Gastrocnemius medialis (tissue), 4 donors: Measurements from ENCODE around the gene SYNJ2. TPM values are rescaled to one million over a fixed set of nuclear protein-coding genes. Genes with fewer than 3 reads are reported as not detected.

ENCODE experiments used
- ATAC-seq, 2 donors: fragments of 150-250 bp; one replicate each; pipeline ENCODE4 v1.9.1; 2016
- DNase-seq, 2 donors: peaks; one replicate each; pipeline ENCODE4 v3.0.0-alpha.2; 2019
- H3K27ac ChIP-seq, 4 donors: fragments of 200-600 bp; sonication (generic); 1 replicate in 1 of 4; 2 replicates in 3 of 4; pipeline ENCODE4 v1.5.1; 2016 to 2018; ENCODE audit warnings: mild to moderate bottlenecking in 2 of 4, moderate library complexity in 1 of 4
- H3K27me3 ChIP-seq, 3 donors: fragments of 200-600 bp; sonication (generic) in 2 of 3; 1 replicate in 1 of 3; 2 replicates in 2 of 3; pipeline versions ENCODE4 v1.5.1 to v1.6.0; 2016 to 2019; ENCODE audit warnings: mild to moderate bottlenecking in 1 of 3, moderate library complexity in 1 of 3
- H3K36me3 ChIP-seq, 2 donors: fragments of 200-600 bp; sonication (generic) in 1 of 2; one replicate each; pipeline ENCODE4 v1.5.1; 2017 to 2018
- H3K4me1 ChIP-seq, 2 donors: fragments of 200-600 bp; sonication (generic) in 1 of 2; one replicate each; pipeline ENCODE4 v1.5.1; 2016 to 2017; ENCODE audit warnings: mild to moderate bottlenecking in 2 of 2
- H3K4me3 ChIP-seq, 4 donors: fragments of 200-600 bp; sonication (generic) in 3 of 4; 1 replicate in 1 of 4; 2 replicates in 3 of 4; pipeline ENCODE4 v1.5.1; 2016 to 2019; ENCODE audit warnings: mild to moderate bottlenecking in 2 of 4
- H3K9me3 ChIP-seq, 3 donors: fragments of 200-600 bp; sonication (generic) in 2 of 3; 1 replicate in 1 of 3; 2 replicates in 2 of 3; pipeline ENCODE4 v1.5.1; 2016 to 2019
- POLR2A ChIP-seq, 2 donors: fragments of 450-650 bp; IDR thresholded peaks; one replicate each; pipeline ENCODE4 v1.6.1; 2017; ENCODE audit warnings: antibody characterized with exemption in 2 of 2, mild to moderate bottlenecking in 2 of 2, moderate library complexity in 2 of 2
- in situ Hi-C, 4 donors: fragments of 200-750 bp; cut with MboI; loops; one replicate each; pipeline versions ENCODE4 v1.15.0 to v1.8.0; 2017; ENCODE audit warnings: low sequenced_read_pairs in 4 of 4
- intact Hi-C: fragments of 100-400 bp; cut with DNase I; formaldehyde crosslinking; loops from one replicate; pipeline ENCODE4 v1.15.1; 2023; ENCODE audit warnings: low total_unique reads
- total RNA-seq, 4 donors: library from RNA; depleted of rRNA; stranded (reverse); fragments of >200 nt; gene quantifications; one replicate each; pipeline versions ENCODE4 v1.1.0 to v1.2.3, GENCODE V29; 2016
- TF ChIP-seq, protein P1 (sequence below), 5 experiments: fragments of 450-650 bp in 3 of 5; fragments of 200-600 bp in 2 of 5; sonication (generic) in 2 of 5; IDR thresholded peaks in 4 of 5; conservative IDR thresholded peaks in 1 of 5; 1 replicate in 4 of 5; 2 replicates in 1 of 5; pipeline ENCODE4 v1.5.1; 2016 to 2019; ENCODE audit warnings: antibody characterized with exemption in 5 of 5, mild to moderate bottlenecking in 3 of 5, moderate library complexity in 3 of 5

Gene SYNJ2
- total RNA-seq, 4 donors from 2014 or later: 3.9 to 17.0 (median 7.0) TPM

GRCh38 chr6:158002249-158002950, 20.7 kb downstream of the SYNJ2 start:
- no peak overlapping the region for H3K4me3 ChIP-seq

DNA sequence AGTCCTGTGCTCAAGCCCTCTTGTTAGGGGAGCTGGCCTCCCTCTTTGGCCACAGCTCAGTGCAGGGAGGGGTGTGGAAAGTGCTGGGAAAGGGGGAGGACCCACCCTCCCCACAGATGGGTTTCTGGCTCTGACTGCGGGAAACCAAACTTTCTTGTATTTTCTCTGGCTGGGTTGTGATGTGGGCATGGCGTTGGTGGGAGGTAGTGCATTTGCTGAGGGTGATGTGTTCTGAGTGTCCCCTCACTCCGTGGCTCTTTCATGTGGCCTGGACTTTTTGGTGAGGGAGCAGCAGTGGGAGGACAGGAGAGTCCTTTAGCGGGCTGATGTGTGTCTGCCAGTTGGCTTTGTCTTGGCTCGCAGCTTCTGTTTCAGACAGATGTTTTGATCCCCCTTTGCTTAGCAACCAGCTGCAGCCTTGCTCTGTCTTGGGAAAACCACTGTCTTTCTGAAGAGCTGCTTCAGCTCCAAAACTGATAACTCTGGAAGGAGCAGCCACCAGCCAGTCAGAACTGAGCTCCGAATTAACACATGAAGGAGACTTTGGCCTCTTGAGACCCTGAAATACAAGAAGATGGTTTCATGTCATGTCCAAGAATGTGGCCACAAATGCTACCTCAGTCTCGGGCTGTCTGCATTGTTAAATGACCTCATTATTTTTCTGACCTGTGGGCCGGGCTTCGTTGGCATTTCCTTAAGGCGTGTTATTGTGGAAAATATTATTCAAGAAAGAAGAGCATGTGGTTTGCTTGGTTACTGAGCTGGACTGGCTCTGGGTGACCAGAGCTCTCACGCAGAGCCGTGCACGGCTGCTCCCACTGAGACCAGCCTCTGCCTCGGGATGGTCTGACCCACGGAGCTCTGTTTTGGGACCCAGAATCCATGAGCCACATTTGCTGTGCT, 21.5 kb downstream of the SYNJ2 start:
- Histone ChIP-seq H3K27ac (peak overlapping the region; percentile 62 to 70 (median 66)), H3K4me3 (no peak overlapping the region), H3K36me3 (no peaks in the 10 kb centered on the region), H3K27me3 (no peaks in the 10 kb centered on the region), H3K4me1 (peaks cover 18 to 29% of the 10 kb centered on the region in 2 donors), H3K9me3 (no peaks in the 10 kb centered on the region)
- peak; percentile 72 to 74 for ATAC-seq
- TF ChIP-seq, protein P1, sequence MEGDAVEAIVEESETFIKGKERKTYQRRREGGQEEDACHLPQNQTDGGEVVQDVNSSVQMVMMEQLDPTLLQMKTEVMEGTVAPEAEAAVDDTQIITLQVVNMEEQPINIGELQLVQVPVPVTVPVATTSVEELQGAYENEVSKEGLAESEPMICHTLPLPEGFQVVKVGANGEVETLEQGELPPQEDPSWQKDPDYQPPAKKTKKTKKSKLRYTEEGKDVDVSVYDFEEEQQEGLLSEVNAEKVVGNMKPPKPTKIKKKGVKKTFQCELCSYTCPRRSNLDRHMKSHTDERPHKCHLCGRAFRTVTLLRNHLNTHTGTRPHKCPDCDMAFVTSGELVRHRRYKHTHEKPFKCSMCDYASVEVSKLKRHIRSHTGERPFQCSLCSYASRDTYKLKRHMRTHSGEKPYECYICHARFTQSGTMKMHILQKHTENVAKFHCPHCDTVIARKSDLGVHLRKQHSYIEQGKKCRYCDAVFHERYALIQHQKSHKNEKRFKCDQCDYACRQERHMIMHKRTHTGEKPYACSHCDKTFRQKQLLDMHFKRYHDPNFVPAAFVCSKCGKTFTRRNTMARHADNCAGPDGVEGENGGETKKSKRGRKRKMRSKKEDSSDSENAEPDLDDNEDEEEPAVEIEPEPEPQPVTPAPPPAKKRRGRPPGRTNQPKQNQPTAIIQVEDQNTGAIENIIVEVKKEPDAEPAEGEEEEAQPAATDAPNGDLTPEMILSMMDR (IDR thresholded peaks at IDR 0.05 in 4 of 5, conservative IDR thresholded peaks at IDR 0.05 in 1 of 5): no peak
- no peak for TF ChIP-seq POLR2A (IDR thresholded peaks at IDR 0.05)
- peak in 1 of 2 donors; percentile 41 for DNase-seq
- intact Hi-C loops: no loop called here
- in situ Hi-C loops: no loop called here

More at GRCh38 chr6:158002249-158002950, 20.7 kb downstream of the SYNJ2 start:
- in situ Hi-C loops (no loop called here), intact Hi-C loops (no loop called here)
- ATAC-seq (no peak), DNase-seq (no peak)
- TF ChIP-seq POLR2A (IDR thresholded peaks at IDR 0.05): no peak
- TF ChIP-seq, protein P1 (IDR thresholded peaks at IDR 0.05 in 4 of 5, conservative IDR thresholded peaks at IDR 0.05 in 1 of 5): no peak
- Histone ChIP-seq H3K36me3 (no peaks in the 10 kb centered on the region), H3K27me3 (no peaks in the 10 kb centered on the region), H3K27ac (peak overlapping the region; percentile 62 to 70 (median 66)), H3K4me1 (peaks cover 18 to 29% of the 10 kb centered on the region in 2 donors), H3K9me3 (no peaks in the 10 kb centered on the region)

DNA sequence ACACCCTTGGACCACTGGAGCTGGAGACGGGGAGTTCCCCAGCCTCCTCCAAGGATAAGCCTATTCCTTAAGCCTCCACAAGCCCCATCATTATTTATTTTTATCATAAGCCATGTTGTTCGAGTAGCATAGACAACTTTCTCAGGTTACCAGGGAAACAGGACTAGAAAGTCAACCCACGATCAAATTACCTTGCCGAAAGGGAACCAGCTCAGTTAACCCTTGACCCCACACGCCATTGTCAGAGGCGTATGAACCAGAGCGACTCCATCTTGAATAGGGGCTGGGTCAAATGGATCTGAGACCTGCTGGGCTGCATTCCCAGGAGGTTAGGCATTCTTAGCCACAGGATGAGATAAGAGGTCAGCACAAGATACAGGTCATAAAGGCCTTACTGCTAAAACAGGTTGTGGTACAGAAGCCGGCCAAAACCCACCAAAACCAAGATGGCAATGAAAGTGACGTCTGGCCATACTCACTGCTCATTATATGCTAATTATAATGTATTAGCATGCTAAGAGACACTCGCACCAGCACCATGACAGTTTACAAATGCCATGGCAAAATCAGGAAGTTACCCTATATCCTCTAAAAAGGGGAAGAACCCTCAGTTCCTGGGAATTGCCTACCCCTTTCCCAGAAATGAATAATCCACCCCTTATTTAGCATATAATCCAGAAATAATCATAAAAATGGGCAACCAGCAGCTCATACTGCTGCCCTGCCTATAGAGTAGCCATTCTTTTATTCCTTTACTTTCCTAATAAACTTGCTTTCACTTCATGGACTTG, 22.4 kb downstream of the SYNJ2 start:
- no peak for DNase-seq
- H3K4me3 ChIP-seq: no peak overlapping the region
- no peaks in the 10 kb centered on the region for H3K9me3 ChIP-seq
- H3K27me3 ChIP-seq: no peaks in the 10 kb centered on the region
- H3K27ac ChIP-seq: peak overlapping the region; percentile 62 to 70 (median 66)
- TF ChIP-seq, protein P1 (IDR thresholded peaks at IDR 0.05 in 4 of 5, conservative IDR thresholded peaks at IDR 0.05 in 1 of 5): no peak
- TF ChIP-seq POLR2A (IDR thresholded peaks at IDR 0.05): no peak
- H3K4me1 ChIP-seq: peaks cover 18 to 26% of the 10 kb centered on the region in 2 donors
- ATAC-seq: peak; percentile 16 to 46
- no peaks in the 10 kb centered on the region for H3K36me3 ChIP-seq
- in situ Hi-C loops: no loop called here
- intact Hi-C loops: no loop called here

- TF ChIP-seq, protein P1 (IDR thresholded peaks at IDR 0.05 in 4 of 5, conservative IDR thresholded peaks at IDR 0.05 in 1 of 5): no peak
- no peak for TF ChIP-seq POLR2A (IDR thresholded peaks at IDR 0.05)
- no peaks in the 10 kb centered on the region for H3K36me3 ChIP-seq
- no peak overlapping the region for H3K27ac ChIP-seq
- in situ Hi-C loops: no loop called here
- no peaks in the 10 kb centered on the region for H3K9me3 ChIP-seq
- ATAC-seq (no peak), DNase-seq (no peak)
- intact Hi-C loops: no loop called here
- no peak overlapping the region for H3K4me3 ChIP-seq
- peaks cover 19 to 26% of the 10 kb centered on the region in 2 donors for H3K4me1 ChIP-seq
- no peaks in the 10 kb centered on the region for H3K27me3 ChIP-seq
Observed at GRCh38 chr6:158004701-158005095, 23.0 kb downstream of the SYNJ2 start.
